Omental fat pad (tissue), 4 donors: ENCODE measurements around the gene TSPO. TPM values are rescaled to one million over a fixed set of nuclear protein-coding genes. Genes with fewer than 3 reads are reported as not detected.

Source experiments
- ATAC-seq: fragments of 150-250 bp; one replicate; pipeline ENCODE4 v1.9.1; 2016; ENCODE audit warnings: mild to moderate bottlenecking, moderate library complexity; ENCODE audit not compliant: low FRiP score
- DNase-seq: peaks from one replicate; pipeline ENCODE4 v3.0.0-alpha.2; 2019; ENCODE audit warnings: low spot score
- total RNA-seq, 4 donors: library from RNA; depleted of rRNA; stranded (reverse); fragments of >200 nt; gene quantifications; one replicate each; pipeline ENCODE4 v1.1.0, GENCODE V29; 2016
- TF ChIP-seq, protein P1 (sequence below), 3 donors: fragments of 450-650 bp; IDR thresholded peaks; one replicate each; pipeline ENCODE4 v1.5.1; 2016 to 2017; ENCODE audit warnings: antibody characterized with exemption in 3 of 3, mild to moderate bottlenecking in 3 of 3, moderate library complexity in 2 of 3

Gene TSPO
- total RNA-seq, 4 donors from 2014 or later: 370 to 615 (median 577) TPM

GRCh38 chr22:43169310-43170130 lies 18.2 kb downstream of the TSPO start:
- DNase-seq (no peak), ATAC-seq (no peak)
- TF ChIP-seq, protein P1, sequence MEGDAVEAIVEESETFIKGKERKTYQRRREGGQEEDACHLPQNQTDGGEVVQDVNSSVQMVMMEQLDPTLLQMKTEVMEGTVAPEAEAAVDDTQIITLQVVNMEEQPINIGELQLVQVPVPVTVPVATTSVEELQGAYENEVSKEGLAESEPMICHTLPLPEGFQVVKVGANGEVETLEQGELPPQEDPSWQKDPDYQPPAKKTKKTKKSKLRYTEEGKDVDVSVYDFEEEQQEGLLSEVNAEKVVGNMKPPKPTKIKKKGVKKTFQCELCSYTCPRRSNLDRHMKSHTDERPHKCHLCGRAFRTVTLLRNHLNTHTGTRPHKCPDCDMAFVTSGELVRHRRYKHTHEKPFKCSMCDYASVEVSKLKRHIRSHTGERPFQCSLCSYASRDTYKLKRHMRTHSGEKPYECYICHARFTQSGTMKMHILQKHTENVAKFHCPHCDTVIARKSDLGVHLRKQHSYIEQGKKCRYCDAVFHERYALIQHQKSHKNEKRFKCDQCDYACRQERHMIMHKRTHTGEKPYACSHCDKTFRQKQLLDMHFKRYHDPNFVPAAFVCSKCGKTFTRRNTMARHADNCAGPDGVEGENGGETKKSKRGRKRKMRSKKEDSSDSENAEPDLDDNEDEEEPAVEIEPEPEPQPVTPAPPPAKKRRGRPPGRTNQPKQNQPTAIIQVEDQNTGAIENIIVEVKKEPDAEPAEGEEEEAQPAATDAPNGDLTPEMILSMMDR (IDR thresholded peaks at IDR 0.05): no peak

DNA sequence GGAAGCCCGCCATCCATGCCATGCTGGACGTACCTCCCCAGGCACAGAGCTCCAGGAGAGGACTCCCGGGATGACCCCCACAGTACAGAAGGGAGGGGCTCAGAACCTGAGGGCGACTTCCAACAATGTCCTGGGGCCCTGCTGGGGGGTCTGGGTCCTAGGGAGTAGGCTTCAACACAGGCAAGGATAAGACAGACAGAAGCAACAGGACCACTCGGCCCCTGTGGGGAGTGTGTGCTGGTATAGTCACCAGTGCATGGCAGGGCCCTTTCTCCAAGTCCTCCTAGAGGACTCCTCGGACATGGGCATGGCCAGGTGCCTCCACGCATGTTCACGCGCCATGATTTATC lies 18.7 kb downstream of the TSPO start:
- TF ChIP-seq, protein P1 (IDR thresholded peaks at IDR 0.05): no peak
- ATAC-seq: no peak
- DNase-seq: no peak

DNA sequence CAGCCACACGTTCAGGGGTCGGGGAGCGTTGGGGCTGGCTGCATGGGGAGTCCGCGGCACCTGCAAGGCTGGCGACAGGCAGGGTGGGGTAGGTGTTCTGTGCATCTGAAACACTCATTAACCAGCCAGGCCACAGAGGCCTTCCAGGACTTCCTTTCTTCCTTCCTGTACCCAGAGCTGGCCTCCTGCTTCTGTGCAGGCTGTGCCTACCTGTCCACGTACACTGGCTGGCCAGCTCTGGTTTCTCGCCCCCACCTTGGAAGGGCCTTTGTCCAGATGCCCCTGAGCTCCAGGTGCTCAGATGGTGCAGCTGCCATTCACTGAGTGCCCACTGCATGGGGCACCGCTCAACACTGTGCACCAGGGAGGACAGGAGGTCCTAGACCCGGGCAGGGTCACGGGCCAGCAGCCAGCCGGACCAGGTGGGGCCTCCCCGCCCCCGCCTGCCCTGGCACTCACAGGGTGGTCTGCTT lies 19.7 kb downstream of the TSPO start:
- DNase-seq (no peak), ATAC-seq (no peak)
- TF ChIP-seq, protein P1 (IDR thresholded peaks at IDR 0.05): no peak

GRCh38 chr22:43171607-43172006 lies 20.2 kb downstream of the TSPO start:
- DNase-seq (no peak), ATAC-seq (no peak)
- TF ChIP-seq, protein P1 (IDR thresholded peaks at IDR 0.05): no peak

DNA sequence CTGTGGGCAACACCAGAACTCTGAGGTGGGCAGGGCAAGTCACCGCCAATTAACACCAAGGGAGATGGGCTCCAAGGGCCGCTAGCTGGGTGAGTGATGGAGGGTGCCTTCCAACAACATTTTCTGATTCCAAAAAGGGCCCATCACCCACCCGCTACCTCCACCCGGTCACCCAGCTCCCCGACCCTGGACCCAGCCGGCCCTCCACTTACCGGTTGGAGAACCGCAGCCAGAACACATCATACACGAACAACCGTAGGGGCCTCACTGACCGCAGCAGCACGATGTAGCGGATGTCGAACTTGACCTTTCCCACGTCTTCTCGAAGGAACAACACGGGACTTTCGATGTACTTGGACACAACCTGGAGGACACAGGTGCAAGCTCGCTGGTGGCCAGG lies 20.8 kb downstream of the TSPO start:
- TF ChIP-seq, protein P1 (IDR thresholded peaks at IDR 0.05): no peak
- ATAC-seq (no peak), DNase-seq (no peak)

DNA sequence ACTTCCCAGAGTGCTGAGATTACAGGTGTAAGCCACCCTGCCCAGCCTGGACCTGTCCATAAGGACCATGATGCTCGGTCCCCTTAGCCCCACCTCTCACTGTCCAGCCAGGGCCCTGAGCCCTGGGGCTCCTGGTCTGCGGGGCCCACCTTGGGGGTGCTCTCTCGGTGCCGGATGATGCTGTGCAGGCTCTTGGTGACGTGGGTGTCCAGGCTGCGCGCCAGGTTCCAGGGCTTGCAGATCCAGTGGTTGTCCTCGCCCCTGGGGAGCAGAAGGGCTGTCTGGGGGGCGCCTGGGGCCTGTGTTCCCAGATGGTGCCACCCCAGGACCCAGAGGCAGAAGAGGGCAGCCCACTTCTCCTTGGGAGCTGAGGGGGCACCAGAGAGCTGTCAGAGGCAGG lies 22.2 kb downstream of the TSPO start:
- DNase-seq: no peak
- ATAC-seq: no peak
- TF ChIP-seq, protein P1 (IDR thresholded peaks at IDR 0.05): no peak
